Osteoblast (primary cell): ENCODE data around the gene CLK4. TPM values are rescaled to one million over a fixed set of nuclear protein-coding genes. Genes with fewer than 3 reads are reported as not detected.
A peak's percentile ranks its signal among the peaks of the same experiment; 100 is the strongest.

Experiments
- DNase-seq: peaks from one replicate; pipeline ENCODE4 v3.0.0; 2011; ENCODE audit warnings: low spot score, mixed read lengths; ENCODE audit not compliant: insufficient read length; ENCODE audit errors: missing footprints
- H2AFZ ChIP-seq: 2 replicates; pipeline ENCODE4 v1.6.0; 2011; ENCODE audit warnings: mild to moderate bottlenecking, low read length
- H3K27ac ChIP-seq: 2 replicates; pipeline ENCODE4 v1.5.1; 2011; ENCODE audit warnings: mild to moderate bottlenecking, low read depth, low read length, moderate library complexity
- H3K27me3 ChIP-seq: 2 replicates; pipeline ENCODE4 v1.6.0; 2012; ENCODE audit warnings: mild to moderate bottlenecking, control low read depth, inconsistent platforms, low read length, moderate library complexity; ENCODE audit not compliant: insufficient read depth
- H3K36me3 ChIP-seq: 2 replicates; pipeline ENCODE4 v1.5.1; 2011; ENCODE audit warnings: mild to moderate bottlenecking, low read length, control low read depth, moderate library complexity; ENCODE audit not compliant: insufficient read depth
- H3K4me1 ChIP-seq: 2 replicates; pipeline ENCODE4 v1.5.1; 2011; ENCODE audit warnings: mild to moderate bottlenecking, low read length, control low read depth, moderate library complexity; ENCODE audit not compliant: insufficient read depth
- H3K4me2 ChIP-seq: 2 replicates; pipeline ENCODE4 v1.6.0; 2011; ENCODE audit warnings: mild to moderate bottlenecking, low read length; ENCODE audit not compliant: insufficient read depth
- H3K4me3 ChIP-seq: fragments of 200-600 bp; sonication (generic); 3 replicates; pipeline ENCODE4 v1.5.1; 2012; ENCODE audit warnings: mild to moderate bottlenecking, low read length, inconsistent platforms; ENCODE audit not compliant: insufficient read depth
- H3K79me2 ChIP-seq: 2 replicates; pipeline ENCODE4 v1.6.0; 2012; ENCODE audit warnings: mild to moderate bottlenecking, low read length, control low read depth, inconsistent platforms; ENCODE audit not compliant: insufficient read depth
- H3K9me3 ChIP-seq: 2 replicates; pipeline ENCODE4 v1.5.1; 2011; ENCODE audit warnings: low read depth, low read length, control low read depth
- H4K20me1 ChIP-seq: 2 replicates; pipeline ENCODE4 v1.6.0; 2012; ENCODE audit warnings: mild to moderate bottlenecking, low read length, control low read depth; ENCODE audit not compliant: insufficient read depth
- CTCF ChIP-seq: IDR thresholded peaks from 2 replicates; pipeline ENCODE4 v1.5.1; 2011; ENCODE audit warnings: mild to moderate bottlenecking, low read depth, low read length, moderate library complexity; ENCODE audit errors: extremely low read depth
- total RNA-seq: library from RNA; depleted of rRNA; stranded (reverse); fragments of >200 nt; gene quantifications from 2 replicates; pipeline ENCODE4 v1.2.3, GENCODE V29; 2012

The CLK4 gene
- total RNA-seq, 1 donor: 33.3 TPM

DNA sequence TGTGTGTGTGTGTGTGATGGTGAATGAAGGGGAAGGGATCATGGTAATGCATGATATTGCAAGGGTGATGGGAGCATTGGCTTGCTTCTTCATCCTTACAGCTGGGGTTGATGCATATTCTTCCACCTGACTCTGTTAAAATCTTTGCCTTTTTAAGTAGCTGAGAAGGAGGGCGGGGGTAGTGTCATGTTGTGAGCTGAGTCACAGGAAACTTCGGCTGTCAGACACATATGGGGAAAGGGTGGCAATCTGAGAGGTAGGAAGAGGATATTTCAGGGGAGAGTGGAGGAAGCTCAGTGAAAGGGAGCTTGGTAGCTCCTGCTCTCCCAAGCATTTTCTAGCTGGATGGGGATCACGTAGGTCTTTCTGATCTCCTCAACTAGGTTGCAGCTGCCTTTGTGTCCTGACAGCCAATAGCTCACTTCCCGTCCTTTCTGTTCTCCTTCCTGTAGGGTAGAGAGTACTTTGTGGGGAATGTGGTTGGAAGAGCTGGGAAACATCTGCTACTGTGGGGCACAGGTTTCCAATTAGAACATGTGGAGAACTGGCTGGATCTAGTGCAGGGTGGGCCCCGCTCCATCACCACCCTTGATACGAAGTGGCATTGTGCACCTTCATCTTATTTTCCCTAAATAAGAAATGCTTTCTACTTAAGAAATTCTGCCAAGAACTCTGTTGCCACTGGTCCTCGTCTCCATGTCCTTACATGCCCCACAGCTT is 18.1 kb upstream of the CLK4 start:
- no peak overlapping the region for H3K4me3 ChIP-seq
- H3K79me2 ChIP-seq: no peaks in the 10 kb centered on the region
- H3K36me3 ChIP-seq: no peaks in the 10 kb centered on the region
- H3K4me2 ChIP-seq: no peak overlapping the region
- DNase-seq: no peak
- H4K20me1 ChIP-seq: no peaks in the 10 kb centered on the region
- peak overlapping the region; percentile 70 for H2AFZ ChIP-seq
- no peaks in the 10 kb centered on the region for H3K9me3 ChIP-seq
- H3K4me1 ChIP-seq: peaks cover 30% of the 10 kb centered on the region
- no peak overlapping the region for H3K27ac ChIP-seq
- TF ChIP-seq CTCF: no peak
- no peaks in the 10 kb centered on the region for H3K27me3 ChIP-seq

- no peaks in the 10 kb centered on the region for H3K36me3 ChIP-seq
- peaks cover 30% of the 10 kb centered on the region for H3K4me1 ChIP-seq
- H2AFZ ChIP-seq: peak overlapping the region; percentile 9
- H4K20me1 ChIP-seq: no peaks in the 10 kb centered on the region
- DNase-seq: peak; percentile 90
- no peaks in the 10 kb centered on the region for H3K79me2 ChIP-seq
- H3K4me2 ChIP-seq: peak overlapping the region; percentile 38
- H3K9me3 ChIP-seq: no peaks in the 10 kb centered on the region
- H3K4me3 ChIP-seq: no peak overlapping the region
- no peaks in the 10 kb centered on the region for H3K27me3 ChIP-seq
- peak overlapping the region; percentile 74 for H3K27ac ChIP-seq
- TF ChIP-seq CTCF: no peak
Measured at GRCh38 chr5:178642351-178642909, 15.6 kb upstream of the CLK4 start.

- Histone ChIP-seq H3K79me2 (no peaks in the 10 kb centered on the region), H2AFZ (peak overlapping the region; percentile 9), H3K4me2 (peak overlapping the region; percentile 38), H3K27me3 (no peaks in the 10 kb centered on the region), H4K20me1 (no peaks in the 10 kb centered on the region), H3K4me3 (no peak overlapping the region), H3K27ac (peak overlapping the region; percentile 74), H3K36me3 (no peaks in the 10 kb centered on the region), H3K9me3 (no peaks in the 10 kb centered on the region), H3K4me1 (peaks cover 30% of the 10 kb centered on the region)
- no peak for DNase-seq
- no peak for TF ChIP-seq CTCF
Measured at GRCh38 chr5:178641711-178642110, 14.9 kb upstream of the CLK4 start.

GRCh38 chr5:178640331-178641045 is 13.6 kb upstream of the CLK4 start:
- Histone ChIP-seq H3K9me3 (no peaks in the 10 kb centered on the region), H4K20me1 (no peaks in the 10 kb centered on the region), H3K4me1 (peaks cover 30% of the 10 kb centered on the region), H3K4me2 (no peak overlapping the region), H3K4me3 (no peak overlapping the region), H3K36me3 (no peaks in the 10 kb centered on the region), H3K79me2 (no peaks in the 10 kb centered on the region), H3K27me3 (no peaks in the 10 kb centered on the region), H3K27ac (no peak overlapping the region), H2AFZ (no peak overlapping the region)
- no peak for DNase-seq
- no peak for TF ChIP-seq CTCF
